ENCODE data around the gene BICD2.

BICD2 gene

GRCh38 chr9:92735636-92736562 lies 28.7 kb downstream of the BICD2 start:
- H3K4me1 Mint-ChIP-seq (ENCODE audit: low read depth): peaks cover 71% of the 10 kb centered on the region
- peak overlapping the region; percentile 38 for H3K27ac Mint-ChIP-seq
- no peaks in the 10 kb centered on the region for H3K9me3 Mint-ChIP-seq
- H3K4me3 Mint-ChIP-seq: no peak overlapping the region
- no peaks in the 10 kb centered on the region for H3K27me3 Mint-ChIP-seq
- peaks cover 15% of the 10 kb centered on the region for H3K36me3 Mint-ChIP-seq (ENCODE audit: low read depth)
- intact Hi-C loops (cut with micrococcal nuclease): no loop called here

- Mint-ChIP-seq H3K27ac (peak overlapping the region; percentile 38), H3K4me1 (ENCODE audit: low read depth) (peaks cover 73% of the 10 kb centered on the region), H3K27me3 (no peaks in the 10 kb centered on the region), H3K4me3 (no peak overlapping the region), H3K9me3 (no peaks in the 10 kb centered on the region), H3K36me3 (ENCODE audit: low read depth) (peaks cover 16% of the 10 kb centered on the region)
- intact Hi-C loops (cut with micrococcal nuclease): loop anchor here (5.0 kb wide), 1 partner anchor 52 kb away; no protein-coding TSS in a partner anchor
Measured at GRCh38 chr9:92734931-92735635, 29.6 kb downstream of the BICD2 start.

- Mint-ChIP-seq H3K27me3 (no peaks in the 10 kb centered on the region), H3K27ac (no peak overlapping the region), H3K4me1 (ENCODE audit: low read depth) (peaks cover 67% of the 10 kb centered on the region), H3K4me3 (no peak overlapping the region), H3K36me3 (ENCODE audit: low read depth) (peaks cover 58% of the 10 kb centered on the region), H3K9me3 (no peaks in the 10 kb centered on the region)
- intact Hi-C loops (cut with micrococcal nuclease): loop anchor here (5.0 kb wide), 1 partner anchor 56 kb away; no protein-coding TSS in a partner anchor
Measured at GRCh38 chr9:92730897-92731296, 33.7 kb downstream of the BICD2 start.

- peaks cover 69% of the 10 kb centered on the region for H3K36me3 Mint-ChIP-seq (ENCODE audit: low read depth)
- H3K4me3 Mint-ChIP-seq: no peak overlapping the region
- H3K4me1 Mint-ChIP-seq (ENCODE audit: low read depth): peaks cover 69% of the 10 kb centered on the region
- no peaks in the 10 kb centered on the region for H3K27me3 Mint-ChIP-seq
- intact Hi-C loops (cut with micrococcal nuclease): loop anchor here (5.0 kb wide), 1 partner anchor 58 kb away; no protein-coding TSS in a partner anchor
- H3K9me3 Mint-ChIP-seq: no peaks in the 10 kb centered on the region
- no peak overlapping the region for H3K27ac Mint-ChIP-seq
Measured at GRCh38 chr9:92729735-92730155, 34.9 kb downstream of the BICD2 start.

GRCh38 chr9:92728831-92729734 lies 35.5 kb downstream of the BICD2 start:
- peaks cover 75% of the 10 kb centered on the region for H3K4me1 Mint-ChIP-seq (ENCODE audit: low read depth)
- no peaks in the 10 kb centered on the region for H3K9me3 Mint-ChIP-seq
- H3K4me3 Mint-ChIP-seq: no peak overlapping the region
- H3K27ac Mint-ChIP-seq: no peak overlapping the region
- intact Hi-C loops (cut with micrococcal nuclease): no loop called here
- no peaks in the 10 kb centered on the region for H3K27me3 Mint-ChIP-seq
- peaks cover 76% of the 10 kb centered on the region for H3K36me3 Mint-ChIP-seq (ENCODE audit: low read depth)

GRCh38 chr9:92727716-92728700 lies 36.6 kb downstream of the BICD2 start:
- Mint-ChIP-seq H3K27me3 (no peaks in the 10 kb centered on the region), H3K9me3 (no peaks in the 10 kb centered on the region), H3K36me3 (ENCODE audit: low read depth) (peaks cover 82% of the 10 kb centered on the region), H3K4me1 (ENCODE audit: low read depth) (peaks cover 83% of the 10 kb centered on the region), H3K4me3 (no peak overlapping the region), H3K27ac (peak overlapping the region; percentile 4)
- intact Hi-C loops (cut with micrococcal nuclease): no loop called here

- Mint-ChIP-seq H3K9me3 (no peaks in the 10 kb centered on the region), H3K27me3 (no peaks in the 10 kb centered on the region), H3K4me1 (ENCODE audit: low read depth) (peaks cover 91% of the 10 kb centered on the region), H3K36me3 (ENCODE audit: low read depth) (peaks cover 87% of the 10 kb centered on the region), H3K4me3 (no peak overlapping the region), H3K27ac (peak overlapping the region; percentile 4)
- intact Hi-C loops (cut with micrococcal nuclease): no loop called here
Measured at GRCh38 chr9:92726971-92727715, 37.5 kb downstream of the BICD2 start.

- no peaks in the 10 kb centered on the region for H3K27me3 Mint-ChIP-seq
- H3K4me1 Mint-ChIP-seq (ENCODE audit: low read depth): peaks cover 91% of the 10 kb centered on the region
- peaks cover 88% of the 10 kb centered on the region for H3K36me3 Mint-ChIP-seq (ENCODE audit: low read depth)
- intact Hi-C loops (cut with micrococcal nuclease): no loop called here
- H3K9me3 Mint-ChIP-seq: no peaks in the 10 kb centered on the region
- no peak overlapping the region for H3K27ac Mint-ChIP-seq
- H3K4me3 Mint-ChIP-seq: no peak overlapping the region
Measured at GRCh38 chr9:92726348-92726747, 38.3 kb downstream of the BICD2 start.

- Mint-ChIP-seq H3K4me3 (no peak overlapping the region), H3K27ac (no peak overlapping the region), H3K27me3 (no peaks in the 10 kb centered on the region), H3K4me1 (ENCODE audit: low read depth) (peaks cover 92% of the 10 kb centered on the region), H3K9me3 (no peaks in the 10 kb centered on the region), H3K36me3 (ENCODE audit: low read depth) (peaks cover 94% of the 10 kb centered on the region)
- intact Hi-C loops (cut with micrococcal nuclease): no loop called here
Measured at GRCh38 chr9:92725766-92726165, 38.9 kb downstream of the BICD2 start.

GRCh38 chr9:92725266-92725545 lies 39.4 kb downstream of the BICD2 start:
- Mint-ChIP-seq H3K4me3 (no peak overlapping the region), H3K27ac (no peak overlapping the region), H3K27me3 (no peaks in the 10 kb centered on the region), H3K9me3 (no peaks in the 10 kb centered on the region), H3K36me3 (ENCODE audit: low read depth) (peaks cover 99% of the 10 kb centered on the region), H3K4me1 (ENCODE audit: low read depth) (peaks cover 88% of the 10 kb centered on the region)
- intact Hi-C loops (cut with micrococcal nuclease): no loop called here

- peaks cover 100% of the 10 kb centered on the region for H3K36me3 Mint-ChIP-seq (ENCODE audit: low read depth)
- no peaks in the 10 kb centered on the region for H3K9me3 Mint-ChIP-seq
- intact Hi-C loops (cut with micrococcal nuclease): no loop called here
- H3K4me1 Mint-ChIP-seq (ENCODE audit: low read depth): peaks cover 83% of the 10 kb centered on the region
- no peak overlapping the region for H3K27ac Mint-ChIP-seq
- H3K4me3 Mint-ChIP-seq: no peak overlapping the region
- H3K27me3 Mint-ChIP-seq: no peaks in the 10 kb centered on the region
Measured at GRCh38 chr9:92724528-92725265, 39.9 kb downstream of the BICD2 start.

- intact Hi-C loops (cut with micrococcal nuclease): no loop called here
- Mint-ChIP-seq H3K27ac (no peak overlapping the region), H3K36me3 (ENCODE audit: low read depth) (peaks cover 100% of the 10 kb centered on the region), H3K4me3 (no peak overlapping the region), H3K9me3 (no peaks in the 10 kb centered on the region), H3K4me1 (ENCODE audit: low read depth) (peaks cover 75% of the 10 kb centered on the region), H3K27me3 (no peaks in the 10 kb centered on the region)
Measured at GRCh38 chr9:92723801-92724323, 40.8 kb downstream of the BICD2 start.
